Activated CD4-positive, alpha-beta T cell treated with anti-CD3 and anti-CD28 coated beads for 24 hours (primary cell): ENCODE data around the gene PRND.
A peak's percentile ranks its signal among the peaks of the same experiment; 100 is the strongest.
"Not testable (repeated sequence)": the region's sequence is repeated elsewhere in the genome, so short reads cannot be mapped to it uniquely, and the experiment has no call there.

ENCODE experiments used
- DNase-seq, 2 donors: peaks; one replicate each; pipeline ENCODE4 v3.0.0-alpha.2; 2020; ENCODE audit warnings: low read depth in 2 of 2

The PRND gene

GRCh38 chr20:4737857-4738627, 16.3 kb downstream of the PRND start:
- no peak for DNase-seq

DNA sequence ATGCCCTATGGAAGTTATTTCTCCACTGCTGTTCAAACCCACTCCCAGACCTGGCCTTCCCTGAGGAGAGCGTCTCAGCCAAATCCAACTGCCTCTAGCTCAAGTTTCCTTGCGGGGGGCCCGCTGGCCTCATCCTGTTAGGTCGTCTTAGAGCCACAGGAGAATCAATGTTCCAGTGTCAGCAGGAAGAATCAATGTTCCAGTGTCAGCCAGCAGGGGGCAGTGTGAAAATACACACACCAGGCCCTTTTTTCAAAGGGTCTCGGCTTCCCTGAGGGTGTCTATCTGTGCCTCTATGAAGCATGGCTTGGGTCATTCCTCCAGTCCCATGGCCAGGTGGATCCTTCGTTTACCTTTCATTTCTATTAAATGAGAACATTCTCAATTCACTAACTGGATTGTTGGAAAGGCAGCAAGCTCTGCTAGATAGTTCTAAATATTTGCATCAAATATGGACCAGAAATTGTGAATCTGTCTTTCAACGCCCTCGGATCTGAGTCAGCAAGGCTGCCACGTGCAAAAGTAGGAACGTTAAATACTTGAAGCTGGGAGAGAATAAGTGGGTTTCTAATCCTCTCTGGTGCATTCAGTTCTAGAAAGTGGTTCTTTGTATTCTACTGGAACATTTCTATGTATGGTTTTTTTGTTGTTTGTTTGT, 19.2 kb downstream of the PRND start:
- peak; percentile 51 to 53 for DNase-seq

DNA sequence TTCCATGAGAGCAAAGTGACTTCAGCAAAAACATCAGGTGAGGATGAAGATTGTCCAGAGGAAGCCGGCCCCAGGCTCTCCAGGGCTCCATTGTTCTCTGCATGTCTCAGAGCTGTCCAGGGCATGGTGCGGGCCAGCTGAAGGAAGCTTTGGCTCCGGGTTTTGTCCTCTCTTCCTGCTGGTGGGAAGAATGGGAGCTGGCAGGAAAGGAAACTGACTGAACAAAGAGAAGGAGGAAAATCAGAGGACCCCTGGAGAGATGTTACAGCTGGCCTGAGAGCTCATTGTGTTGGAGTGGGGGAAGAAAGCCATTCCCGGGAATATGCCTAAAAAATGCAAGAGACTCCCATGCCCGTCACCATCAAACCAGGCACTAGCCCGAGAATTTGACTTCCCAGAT, 27.1 kb downstream of the PRND start:
- no peak for DNase-seq

DNA sequence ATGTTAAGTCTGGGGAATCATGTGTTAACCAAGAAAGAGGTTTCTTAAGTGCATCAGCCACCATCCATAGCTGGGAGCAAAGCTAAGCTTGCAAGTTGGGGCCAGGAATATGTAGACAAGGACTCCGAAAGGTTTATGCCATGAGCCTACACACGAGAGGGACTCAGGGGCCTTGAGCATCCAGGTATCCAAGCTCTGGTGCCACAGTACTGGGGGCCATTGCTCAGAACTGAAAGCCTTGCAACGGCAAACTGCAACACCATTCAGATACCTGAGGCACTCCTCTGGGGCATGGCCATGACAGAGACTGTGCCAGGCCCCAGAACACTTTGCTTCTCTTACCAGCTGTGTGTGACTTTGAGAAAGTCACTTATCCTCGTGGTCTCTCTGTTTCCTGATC, 27.6 kb downstream of the PRND start:
- DNase-seq: no peak

- no peak for DNase-seq
Observed at GRCh38 chr20:4750381-4750780, 28.7 kb downstream of the PRND start.

DNA sequence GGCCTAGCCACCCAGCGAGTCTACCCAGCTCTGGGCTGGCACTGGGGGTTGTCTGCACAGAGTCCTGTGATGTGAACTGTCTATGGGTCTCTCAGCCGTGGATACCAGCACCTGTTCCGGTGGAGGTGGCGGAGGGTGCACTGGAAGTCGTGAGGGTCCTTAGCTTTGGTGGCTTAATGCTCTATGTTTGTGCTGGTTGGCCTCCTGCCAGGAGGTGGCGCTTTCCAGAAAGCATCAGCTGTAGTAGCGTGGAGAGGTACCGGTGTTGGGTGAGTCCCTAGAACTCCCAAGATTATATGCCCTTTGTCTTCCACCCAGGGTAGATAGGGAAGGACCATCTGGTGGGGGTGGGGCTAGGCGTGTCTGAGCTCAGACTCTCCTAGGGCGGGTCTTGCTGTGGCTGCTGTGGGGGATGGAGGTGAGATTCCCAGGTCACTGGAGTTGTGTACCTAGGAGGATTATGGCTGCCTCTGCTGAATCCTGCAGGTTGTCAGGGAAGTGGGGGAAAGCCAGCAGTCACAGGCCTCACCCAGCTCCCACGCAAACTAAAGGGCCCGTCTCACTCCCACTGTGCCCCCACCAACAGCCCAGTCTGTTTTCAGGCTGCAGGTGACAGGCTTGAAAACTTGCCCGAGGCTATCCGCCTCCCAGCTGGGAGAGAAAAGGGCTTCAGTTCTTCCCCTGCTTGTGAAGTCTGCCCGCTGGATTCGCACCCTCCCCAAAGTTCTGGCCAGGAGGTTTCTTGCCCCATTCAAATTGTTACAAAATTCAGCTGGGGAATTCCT, 37.6 kb downstream of the PRND start:
- peak; percentile 30 to 34 for DNase-seq

DNA sequence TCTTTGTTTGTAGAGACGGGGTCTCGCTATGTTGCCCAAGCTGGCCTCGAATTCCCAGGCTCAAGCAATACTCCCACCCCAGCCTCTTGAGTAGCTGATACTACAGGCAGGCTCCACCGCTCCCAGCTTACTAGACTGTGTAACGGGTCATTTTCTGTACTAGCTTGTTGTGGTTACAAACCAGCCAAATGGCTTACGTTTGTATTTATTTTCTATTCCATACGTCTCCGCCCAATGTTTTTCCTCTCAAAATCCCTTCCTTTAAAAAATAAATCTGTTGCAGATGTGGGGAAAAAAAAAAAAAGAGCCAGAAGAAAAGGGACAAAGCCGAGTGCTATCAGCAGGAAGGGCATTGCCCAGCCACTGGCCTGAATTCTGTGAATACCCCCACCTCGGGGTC, 41.6 kb downstream of the PRND start:
- no peak for DNase-seq

GRCh38 chr20:4763723-4764510, 42.2 kb downstream of the PRND start:
- no peak for DNase-seq

DNA sequence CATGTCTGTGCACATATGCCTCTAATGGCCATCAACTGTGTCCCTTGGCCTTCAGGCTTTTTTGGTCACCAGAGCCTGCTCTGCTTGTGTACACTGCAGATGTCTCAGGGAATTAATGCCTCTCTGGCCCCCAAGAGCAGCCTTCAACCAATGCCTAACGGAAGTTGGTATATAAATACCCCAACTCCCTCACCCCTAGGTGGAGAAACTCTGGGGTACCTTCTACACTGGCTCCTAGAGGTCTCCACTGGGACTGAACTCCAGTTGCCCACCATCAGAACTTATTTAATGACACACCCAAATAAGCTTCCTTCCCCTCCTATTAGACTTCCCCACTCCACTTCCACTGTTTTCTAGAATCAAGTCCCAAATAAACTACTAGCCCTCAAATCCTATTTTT, 43.1 kb downstream of the PRND start:
- no peak for DNase-seq

- DNase-seq: no peak
Observed at GRCh38 chr20:4765681-4766080, 44.0 kb downstream of the PRND start.

DNA sequence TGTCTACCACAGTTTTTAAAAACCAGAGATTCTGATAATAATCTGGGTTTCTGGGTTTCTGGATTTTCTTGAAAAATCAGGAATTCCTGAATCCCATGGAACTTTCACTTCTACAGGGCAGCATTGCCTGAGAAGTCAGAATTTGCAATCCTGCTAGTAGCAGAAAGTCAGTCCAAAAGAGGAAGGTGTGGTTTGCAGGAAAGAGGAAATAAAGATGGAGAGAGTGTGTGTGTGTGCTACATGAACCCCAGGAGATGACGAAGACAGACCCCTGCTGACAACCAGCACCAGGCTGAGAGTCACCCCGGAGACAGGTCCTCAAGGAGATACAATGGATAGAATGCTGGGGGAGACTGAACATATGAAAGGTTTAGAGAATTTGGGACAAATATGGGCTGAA, 44.9 kb downstream of the PRND start:
- DNase-seq: no peak

DNA sequence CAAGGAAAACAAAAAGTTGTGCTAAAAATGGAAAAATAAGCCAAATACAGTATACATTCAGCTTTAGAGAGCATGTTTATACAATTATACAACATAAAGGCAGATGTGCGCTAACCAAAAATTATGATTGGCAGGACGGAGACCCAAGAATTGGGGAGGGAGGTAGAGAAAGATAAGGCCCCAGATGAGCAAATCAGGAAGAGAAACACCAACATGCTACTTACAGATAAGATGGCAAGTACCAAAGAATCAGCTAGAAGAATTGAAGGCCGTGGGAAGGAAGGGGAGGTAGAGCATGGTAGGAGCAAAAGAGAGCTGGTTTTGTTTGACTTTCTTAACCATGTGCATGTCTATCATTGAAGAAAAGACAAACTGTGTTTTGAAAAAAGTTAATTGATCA, 45.4 kb downstream of the PRND start:
- DNase-seq: no peak

- no peak for DNase-seq
Observed at GRCh38 chr20:4769328-4769727, 47.6 kb downstream of the PRND start.

- no peak for DNase-seq
Observed at GRCh38 chr20:4770026-4770425, 48.3 kb downstream of the PRND start.

DNA sequence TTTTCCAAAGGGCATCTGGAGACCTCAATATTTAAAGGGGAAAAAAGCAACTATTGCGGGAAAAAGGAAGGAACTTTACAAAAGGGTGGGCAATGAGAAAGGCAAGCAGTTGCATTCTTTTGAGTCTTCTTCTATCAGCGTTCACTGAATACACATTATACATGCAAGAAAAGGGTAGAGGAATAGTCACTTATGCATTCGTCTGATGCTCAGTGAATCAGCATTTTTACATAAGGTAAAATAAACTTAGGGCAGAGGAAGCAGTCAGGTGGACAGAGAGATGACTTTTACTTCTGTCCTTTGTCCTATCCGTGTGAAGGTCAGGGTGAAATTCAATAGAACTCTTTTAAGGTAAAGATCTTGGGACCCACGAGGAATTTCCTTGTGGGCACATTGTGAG, 49.3 kb downstream of the PRND start:
- no peak for DNase-seq

DNA sequence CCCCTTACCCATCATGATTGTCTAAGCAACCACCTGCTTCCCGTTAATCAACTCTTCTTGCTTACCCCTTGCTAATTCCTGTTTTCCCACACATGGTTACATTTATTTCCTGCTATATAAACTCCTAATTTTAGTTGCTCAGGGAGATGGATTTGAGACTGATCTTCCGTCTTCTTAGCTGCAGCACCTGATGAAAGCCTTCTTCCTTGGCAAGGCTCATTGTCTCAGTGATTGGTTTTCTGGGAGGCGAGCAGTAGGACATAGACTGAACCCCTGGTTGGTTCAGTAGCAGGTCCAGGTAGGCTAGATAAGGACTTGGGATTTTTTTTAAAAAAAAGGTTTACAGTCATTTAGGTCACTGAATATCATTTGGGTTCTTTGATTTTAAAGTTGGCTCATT, 50.4 kb downstream of the PRND start:
- no peak for DNase-seq

DNA sequence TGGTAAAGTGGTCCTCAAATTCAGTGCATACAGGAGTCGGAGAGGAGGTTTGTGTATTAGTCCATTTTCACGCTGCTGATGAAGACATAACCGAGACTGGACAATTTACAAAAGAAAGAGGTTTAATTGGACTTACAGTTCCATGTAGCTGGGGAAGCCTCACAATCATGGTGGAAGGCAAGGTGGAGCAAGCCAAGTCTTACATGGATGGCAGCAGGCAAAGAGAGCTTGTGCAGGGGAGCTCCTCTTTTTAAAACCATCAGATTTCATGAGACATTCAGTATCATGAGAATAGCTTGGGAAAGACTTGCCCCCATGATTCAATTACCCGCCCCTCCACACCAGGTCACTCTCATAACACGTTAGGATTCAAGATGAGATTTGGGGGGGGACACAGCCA, 51.3 kb downstream of the PRND start:
- DNase-seq: not testable (repeated sequence)

GRCh38 chr20:4773736-4774135, 52.0 kb downstream of the PRND start:
- DNase-seq: no peak

DNA sequence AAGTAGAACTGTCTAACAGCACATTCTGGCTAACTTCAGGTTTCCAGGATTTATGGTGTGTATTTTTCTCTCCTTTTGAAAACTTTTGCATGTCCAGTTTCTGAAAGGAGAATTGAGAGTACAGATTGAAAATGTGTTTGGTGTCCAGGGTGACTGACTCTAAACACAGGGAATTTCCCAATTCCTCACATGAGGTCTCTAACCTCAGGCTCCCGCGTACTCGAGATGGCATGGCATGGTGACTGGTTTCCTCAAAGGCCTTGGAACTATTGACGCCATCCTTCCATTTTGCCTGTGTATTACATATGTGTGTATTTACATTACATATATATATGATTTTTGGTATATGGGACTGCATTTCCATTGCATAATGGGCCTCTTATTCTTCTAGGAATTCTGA, 52.5 kb downstream of the PRND start:
- no peak for DNase-seq

GRCh38 chr20:4775322-4776078, 53.8 kb downstream of the PRND start:
- DNase-seq: no peak

DNA sequence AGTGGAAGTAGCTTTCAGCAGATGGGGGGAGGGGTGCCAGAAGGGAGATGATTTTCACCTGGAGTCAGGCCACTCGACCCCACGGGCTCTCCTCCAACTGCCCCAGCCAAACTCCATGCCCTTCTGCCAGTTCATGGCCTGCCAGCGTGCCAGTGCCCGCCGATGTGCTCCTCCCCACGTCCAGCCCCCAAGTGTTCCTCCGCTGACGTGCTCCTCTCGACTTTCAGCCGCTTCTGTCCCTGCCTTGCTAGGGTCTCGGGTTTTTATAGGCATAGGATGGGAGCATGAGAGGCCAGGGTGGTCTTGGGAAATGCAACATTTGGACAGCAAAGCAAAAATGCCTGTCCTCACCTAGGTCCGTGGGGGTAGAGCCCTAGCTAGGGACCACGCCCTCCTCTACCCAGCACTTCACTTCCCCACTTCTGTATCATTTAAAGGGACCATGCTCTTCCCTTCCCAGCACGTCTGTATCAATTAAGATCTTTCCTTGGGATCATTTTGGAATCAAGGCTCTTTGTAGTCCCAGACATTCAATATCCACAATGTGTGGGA, 54.4 kb downstream of the PRND start:
- DNase-seq: no peak
